Stimulated activated CD8-positive, alpha-beta memory T cell treated with anti-CD3 and anti-CD28 coated beads, Interleukin-12 subunit alpha, Interleukin-12 subunit beta, amount 100 ng/mL, for 1 hour (primary cell): Measurements from ENCODE around the gene PARD6G.
"Not testable (repeated sequence)": the region's sequence is repeated elsewhere in the genome, so short reads cannot be mapped to it uniquely, and the experiment has no call there.

ENCODE experiments used
- DNase-seq: peaks from one replicate; pipeline ENCODE4 v3.0.0-alpha.2; 2020; ENCODE audit warnings: low read depth

PARD6G gene

DNA sequence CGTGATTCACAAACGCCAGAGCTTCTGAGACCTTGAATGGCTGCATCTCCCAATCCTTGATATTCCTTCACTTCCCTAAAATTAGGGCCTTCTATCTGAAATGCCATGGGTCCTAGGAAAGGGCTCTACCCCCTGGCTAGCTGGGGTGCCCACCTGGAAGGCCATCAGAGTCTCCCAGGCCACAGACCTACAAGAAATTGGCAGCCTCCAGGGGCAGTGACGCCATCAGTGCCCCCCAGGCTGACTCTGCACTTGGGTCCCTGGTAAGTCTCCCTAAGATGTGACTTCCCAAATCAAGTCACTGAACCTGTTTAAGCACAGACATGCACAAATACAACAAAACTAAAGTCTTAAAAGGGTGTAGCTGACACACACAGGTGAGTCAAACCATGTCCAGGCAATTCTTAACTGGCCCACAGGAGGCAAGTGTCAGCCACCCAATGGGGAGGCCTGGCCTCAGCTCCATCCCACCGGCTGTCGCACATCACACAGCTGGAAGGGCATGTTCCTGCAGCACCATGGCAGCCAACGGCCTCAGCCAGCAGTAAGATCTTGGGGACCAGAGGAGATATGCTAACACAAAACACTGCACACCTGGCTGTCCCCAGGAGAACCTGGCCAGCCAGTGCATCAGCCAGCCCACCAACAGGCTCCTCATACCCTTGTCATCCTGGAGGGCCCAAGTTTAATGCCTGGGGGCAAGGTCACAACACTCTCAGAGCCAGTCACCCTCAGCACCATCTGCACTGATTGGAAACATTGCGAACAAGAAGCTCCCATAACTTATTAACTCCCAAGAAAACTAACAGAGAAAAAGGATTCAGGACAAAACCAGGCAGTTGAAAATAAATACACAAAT, 5.2 kb downstream of the PARD6G start:
- DNase-seq = no peak

DNA sequence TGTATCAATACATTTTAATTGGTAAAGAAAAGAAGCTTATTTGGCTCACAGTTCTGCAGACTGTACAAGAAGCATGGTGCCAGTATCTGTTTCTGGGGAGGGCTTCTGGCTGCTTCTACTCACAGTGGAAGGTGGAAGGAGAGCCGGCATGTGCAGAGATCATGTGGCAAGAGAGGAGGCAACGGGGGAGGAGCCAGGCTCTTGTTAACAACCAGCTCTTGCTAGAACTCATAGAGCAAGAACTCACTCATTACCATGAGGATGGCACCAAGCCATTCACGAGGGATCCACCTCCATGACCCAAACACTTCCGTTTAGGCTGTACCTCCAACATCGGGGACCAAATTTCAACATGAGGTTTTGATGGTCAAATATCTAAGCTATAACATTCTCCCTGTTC, 7.5 kb downstream of the PARD6G start:
- no peak for DNase-seq

GRCh38 chr18:80238651-80239260, 8.6 kb downstream of the PARD6G start:
- no peak for DNase-seq

- not testable (repeated sequence) for DNase-seq
Measured at GRCh38 chr18:80237519-80237918, 9.8 kb downstream of the PARD6G start.

GRCh38 chr18:80234398-80234797, 12.9 kb downstream of the PARD6G start:
- no peak for DNase-seq

- DNase-seq = no peak
Measured at GRCh38 chr18:80233899-80234298, 13.4 kb downstream of the PARD6G start.

DNA sequence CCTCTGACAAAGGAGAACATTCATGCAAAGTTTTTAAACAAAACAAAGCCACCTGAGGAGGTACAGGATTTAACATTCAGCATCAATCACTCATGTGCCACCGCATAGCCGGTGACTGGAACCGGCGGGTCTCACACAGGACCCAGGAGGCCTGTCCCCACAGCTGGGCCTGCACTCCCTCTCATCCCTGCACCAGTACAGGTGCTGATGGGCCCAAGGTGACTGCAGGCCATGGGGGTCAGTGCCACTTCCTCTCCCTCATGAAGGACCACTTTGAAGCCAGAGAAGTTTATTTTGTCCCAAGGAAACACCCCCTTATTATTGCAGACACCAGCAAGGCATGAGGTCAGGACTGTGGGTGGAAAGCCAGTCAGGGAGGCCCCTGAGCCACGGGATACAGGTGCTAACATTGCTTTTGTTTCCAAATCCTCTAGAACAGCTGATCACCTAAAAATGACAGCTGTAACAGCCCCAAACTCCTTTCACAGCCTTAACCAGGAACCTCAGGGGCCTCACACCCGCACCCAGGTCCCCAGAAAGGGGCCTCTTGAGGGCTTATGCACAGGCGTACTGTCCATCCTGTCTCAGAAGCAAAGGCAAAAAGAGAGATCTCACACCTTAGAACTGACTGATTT, 14.0 kb downstream of the PARD6G start:
- no peak for DNase-seq

DNA sequence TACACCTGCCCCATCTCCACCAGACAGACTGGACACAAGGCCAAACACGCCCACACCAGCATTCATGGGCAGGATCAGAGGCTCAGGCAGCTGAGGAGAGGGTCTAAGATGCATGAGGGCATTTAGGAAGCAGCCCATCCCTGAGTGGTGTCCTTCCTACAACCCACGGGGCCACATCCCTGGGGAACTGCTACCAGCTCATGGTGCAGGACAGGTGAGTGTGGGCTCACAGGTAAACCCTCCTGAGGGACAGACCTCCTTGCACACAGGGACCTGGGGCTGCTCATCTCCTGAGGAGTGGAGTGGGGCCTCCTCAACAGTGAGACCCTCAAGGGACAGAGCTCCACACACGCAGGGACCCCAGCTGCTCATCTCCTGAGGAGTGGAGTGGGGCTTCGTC, 14.6 kb downstream of the PARD6G start:
- no peak for DNase-seq

- no peak for DNase-seq
Measured at GRCh38 chr18:80232030-80232429, 15.3 kb downstream of the PARD6G start.

- DNase-seq = no peak
Measured at GRCh38 chr18:80231616-80232015, 15.7 kb downstream of the PARD6G start.

- DNase-seq = no peak
Measured at GRCh38 chr18:80231151-80231550, 16.2 kb downstream of the PARD6G start.

- no peak for DNase-seq
Measured at GRCh38 chr18:80229766-80230745, 17.3 kb downstream of the PARD6G start.

GRCh38 chr18:80229363-80229762, 18.0 kb downstream of the PARD6G start:
- no peak for DNase-seq

DNA sequence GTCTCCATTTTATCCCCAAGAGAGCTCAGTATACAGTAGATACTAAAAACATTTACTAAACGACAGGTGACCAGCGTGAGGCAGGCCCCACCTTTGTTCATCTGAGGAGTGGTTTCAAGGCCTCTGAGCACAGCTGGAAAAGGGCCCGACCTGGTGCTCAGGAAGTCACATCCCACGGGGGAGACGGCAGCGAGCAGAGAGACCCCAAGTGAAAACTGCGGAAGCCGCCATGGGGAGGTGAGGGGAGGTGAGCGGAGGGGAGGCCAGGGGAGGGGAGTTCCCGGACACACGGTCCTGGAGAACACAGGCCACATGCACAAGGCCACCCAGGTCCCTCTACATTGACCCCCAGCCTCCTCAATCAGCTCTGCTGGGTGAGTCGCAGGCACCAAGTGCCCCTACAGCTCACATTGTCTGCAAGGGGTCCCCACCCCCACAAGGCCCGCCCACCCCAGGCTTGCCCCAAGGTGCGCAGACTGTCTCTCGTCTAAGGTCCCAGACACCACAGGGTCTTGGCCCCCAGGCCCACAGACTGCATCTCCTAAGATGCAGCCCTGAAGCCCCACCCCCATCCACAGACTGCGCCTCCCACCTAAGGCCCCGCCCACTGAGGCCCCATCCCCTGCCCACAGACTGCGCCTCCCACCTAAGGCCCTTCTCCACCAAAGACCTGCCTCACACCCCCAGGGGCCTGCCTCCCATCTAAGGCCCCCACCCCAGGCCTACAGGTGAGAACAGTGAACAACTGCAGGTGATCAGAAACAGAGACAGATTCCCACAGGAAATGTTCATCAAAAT, 19.1 kb downstream of the PARD6G start:
- no peak for DNase-seq

DNA sequence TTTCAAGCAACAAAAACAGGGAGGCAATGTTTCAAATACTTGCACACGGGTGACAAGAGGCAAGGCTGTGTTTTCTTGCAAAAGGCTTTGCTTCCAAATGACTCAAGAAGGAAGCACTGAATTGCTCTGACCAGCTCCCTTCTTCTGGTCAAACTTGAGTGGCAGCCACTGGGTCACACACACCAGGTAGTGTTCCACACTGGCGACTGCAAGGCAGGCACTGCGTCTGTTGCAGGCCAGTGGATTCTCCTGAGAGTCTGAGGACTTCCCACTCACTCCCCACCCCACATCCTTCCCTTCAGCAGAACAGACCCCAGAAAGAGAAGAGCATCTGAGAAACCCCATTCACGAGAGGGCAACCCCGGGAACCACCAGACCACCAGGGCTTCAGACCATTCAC, 19.8 kb downstream of the PARD6G start:
- no peak for DNase-seq

- DNase-seq = no peak
Measured at GRCh38 chr18:80225685-80226084, 21.6 kb downstream of the PARD6G start.

DNA sequence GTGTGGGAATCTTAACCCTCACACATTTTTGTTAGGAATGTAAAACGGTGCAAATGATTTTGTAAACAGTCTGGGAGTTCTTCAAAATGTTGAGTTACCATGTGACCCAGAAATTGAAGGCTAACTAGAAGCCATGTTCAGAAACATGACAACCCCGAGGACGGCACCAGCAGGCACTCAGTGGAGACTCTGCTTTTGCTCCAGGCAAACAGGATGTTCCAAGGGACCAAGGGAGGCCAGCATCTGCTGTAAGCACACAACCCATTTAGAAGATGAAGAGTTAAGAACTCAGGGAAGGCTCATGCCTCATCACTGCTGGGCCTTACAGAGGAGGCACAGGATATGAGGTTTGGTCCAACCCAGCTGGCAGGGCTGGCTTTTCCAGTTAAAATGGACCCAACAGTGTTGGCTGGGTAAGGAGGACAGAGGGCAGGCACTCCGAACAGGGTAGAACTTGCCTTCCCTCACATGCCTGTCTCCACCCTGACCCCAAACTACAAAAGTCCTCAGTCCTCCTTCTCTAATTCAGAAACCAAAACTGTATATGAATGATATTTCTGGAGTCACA, 23.6 kb downstream of the PARD6G start:
- no peak for DNase-seq

GRCh38 chr18:80219488-80219887, 27.8 kb downstream of the PARD6G start:
- not testable (repeated sequence) for DNase-seq

- DNase-seq = no peak
Measured at GRCh38 chr18:80218341-80219227, 28.7 kb downstream of the PARD6G start.

DNA sequence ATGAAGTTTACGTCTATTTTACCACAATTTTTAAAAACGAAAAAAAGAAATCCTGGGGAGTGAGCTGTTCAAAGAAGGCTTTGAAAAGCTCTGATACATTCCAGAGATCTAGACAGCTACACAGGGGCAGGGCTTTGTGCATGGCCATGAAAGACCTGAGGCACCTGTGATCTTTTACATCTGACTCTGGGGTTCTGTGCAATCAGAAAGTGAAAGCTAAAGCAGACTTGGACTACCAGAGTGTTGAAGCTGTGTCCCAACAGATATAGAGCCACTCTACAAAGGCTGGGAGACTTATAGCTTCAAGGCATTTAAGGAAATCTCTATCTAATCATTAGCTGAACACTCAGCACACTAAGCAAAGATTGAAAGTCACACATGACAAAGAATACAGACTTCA, 34.1 kb downstream of the PARD6G start:
- DNase-seq = no peak
